Muscle layer of duodenum (tissue), 2 donors: Measurements from ENCODE around the gene ANKS6.

Experiments
- H3K27ac ChIP-seq: one replicate; pipeline ENCODE4 v1.7.0; 2013; ENCODE audit warnings: mild to moderate bottlenecking, low read length
- H3K27me3 ChIP-seq: one replicate; pipeline ENCODE4 v1.7.0; 2013; ENCODE audit warnings: low read depth, mild to moderate bottlenecking, control low read depth, low read length
- H3K36me3 ChIP-seq, 2 donors: one replicate each; pipeline ENCODE4 v1.7.0; 2013; ENCODE audit warnings: low read length in 2 of 2, control low read depth in 1 of 2, mild to moderate bottlenecking in 1 of 2; ENCODE audit not compliant: insufficient read depth in 2 of 2, control insufficient read depth in 1 of 2
- H3K4me1 ChIP-seq, 2 donors: one replicate each; pipeline ENCODE4 v1.7.0; 2013; ENCODE audit warnings: low read length in 2 of 2, mild to moderate bottlenecking in 2 of 2, control low read depth in 1 of 2, moderate library complexity in 1 of 2; ENCODE audit not compliant: insufficient read depth in 2 of 2, control insufficient read depth in 1 of 2
- H3K4me3 ChIP-seq, 2 donors: one replicate each; pipeline ENCODE4 v1.7.0; 2013; ENCODE audit warnings: low read length in 2 of 2, low read depth in 1 of 2, mild to moderate bottlenecking in 1 of 2
- H3K9me3 ChIP-seq, 2 donors: one replicate each; pipeline ENCODE4 v1.7.0; 2013; ENCODE audit warnings: low read length in 2 of 2, control low read depth in 1 of 2, mild to moderate bottlenecking in 1 of 2; ENCODE audit not compliant: control insufficient read depth in 1 of 2
- donor health status: healthy.

ANKS6 gene

DNA sequence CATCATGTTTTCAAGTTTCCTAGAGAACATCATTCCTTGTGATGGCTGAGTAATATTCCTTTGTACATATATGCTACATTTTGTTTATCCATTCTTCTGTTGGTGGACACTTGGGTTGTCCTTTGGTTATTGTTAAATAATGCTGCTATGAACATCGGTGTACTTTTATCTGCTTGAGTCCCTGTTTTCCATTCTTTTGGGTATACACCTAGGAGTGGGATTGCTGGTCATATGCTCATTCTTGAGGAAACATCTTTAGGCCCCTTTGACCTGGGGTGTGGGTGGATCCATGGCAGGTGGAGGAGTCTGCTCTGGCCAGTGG lies 36.4 kb upstream of the ANKS6 start:
- H3K4me1 ChIP-seq = no peaks in the 10 kb centered on the region
- H3K27ac ChIP-seq = no peak overlapping the region
- H3K4me3 ChIP-seq = no peak overlapping the region
- no peaks in the 10 kb centered on the region for H3K27me3 ChIP-seq
- no peaks in the 10 kb centered on the region for H3K9me3 ChIP-seq
- H3K36me3 ChIP-seq = peaks cover 6 to 13% of the 10 kb centered on the region in 2 donors

DNA sequence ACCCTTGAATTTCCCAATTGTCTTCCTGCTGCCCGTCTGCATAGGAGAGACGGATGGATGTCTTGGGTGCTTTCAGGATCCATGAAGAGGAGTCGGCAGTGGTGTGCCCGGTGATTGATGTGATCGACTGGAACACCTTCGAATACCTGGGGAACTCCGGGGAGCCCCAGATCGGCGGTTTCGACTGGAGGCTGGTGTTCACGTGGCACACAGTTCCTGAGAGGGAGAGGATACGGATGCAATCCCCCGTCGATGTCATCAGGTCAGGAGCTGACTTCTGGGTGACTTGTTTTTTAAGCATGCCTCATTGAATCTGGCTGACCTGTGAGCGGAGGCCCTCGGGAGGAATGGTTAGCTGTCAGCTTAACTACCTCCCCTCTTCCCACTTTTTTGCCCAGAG lies 35.3 kb upstream of the ANKS6 start:
- H3K27me3 ChIP-seq = no peaks in the 10 kb centered on the region
- no peaks in the 10 kb centered on the region for H3K4me1 ChIP-seq
- H3K36me3 ChIP-seq = peaks cover 4 to 9% of the 10 kb centered on the region in 2 donors
- H3K4me3 ChIP-seq = no peak overlapping the region
- H3K9me3 ChIP-seq = no peaks in the 10 kb centered on the region
- H3K27ac ChIP-seq = no peak overlapping the region

DNA sequence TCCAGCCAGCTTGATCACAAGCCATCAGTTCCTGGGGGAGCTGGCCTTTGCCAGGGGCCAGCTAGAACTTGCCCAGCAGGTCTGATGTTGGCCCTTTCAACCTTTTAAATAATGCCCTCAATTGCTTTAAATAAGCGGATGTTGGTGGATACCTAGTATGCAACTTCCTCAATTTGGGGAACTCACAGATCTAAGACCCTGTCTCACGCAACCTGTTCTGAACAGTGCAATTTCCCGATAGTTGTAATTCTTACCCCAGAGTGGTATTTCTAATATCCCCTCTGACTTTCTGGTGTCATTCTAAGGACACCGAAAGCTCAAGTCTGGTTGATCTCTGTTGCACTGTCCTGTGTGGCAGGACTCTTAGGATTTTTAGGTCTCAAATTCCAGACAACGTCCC lies 34.2 kb upstream of the ANKS6 start:
- H3K4me1 ChIP-seq = no peaks in the 10 kb centered on the region
- H3K9me3 ChIP-seq = no peaks in the 10 kb centered on the region
- H3K36me3 ChIP-seq = peaks cover 4 to 7% of the 10 kb centered on the region in 2 donors
- H3K27me3 ChIP-seq = no peaks in the 10 kb centered on the region
- H3K27ac ChIP-seq = no peak overlapping the region
- H3K4me3 ChIP-seq = no peak overlapping the region

DNA sequence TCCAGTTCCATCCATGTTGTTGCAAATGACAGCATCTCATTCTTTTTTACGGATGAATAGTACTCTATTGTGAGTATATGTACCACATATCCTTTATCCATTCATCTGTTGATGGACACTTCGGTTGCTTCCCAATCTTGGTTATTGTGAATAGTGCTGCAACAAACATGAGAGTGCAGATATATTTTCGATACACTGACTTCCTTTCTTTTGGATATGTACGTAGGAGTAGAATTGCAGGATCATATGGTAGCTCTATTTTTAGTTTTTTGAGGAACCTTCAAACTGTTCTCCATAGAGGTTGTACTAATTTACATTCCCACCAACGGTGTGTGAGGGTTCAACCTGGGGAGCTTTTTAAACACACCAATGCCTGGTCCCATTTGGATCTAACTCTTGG lies 33.4 kb upstream of the ANKS6 start:
- Histone ChIP-seq H3K27ac (no peak overlapping the region), H3K36me3 (peaks cover 4 to 7% of the 10 kb centered on the region in 2 donors), H3K4me1 (no peaks in the 10 kb centered on the region), H3K27me3 (no peaks in the 10 kb centered on the region), H3K9me3 (no peaks in the 10 kb centered on the region), H3K4me3 (no peak overlapping the region)

DNA sequence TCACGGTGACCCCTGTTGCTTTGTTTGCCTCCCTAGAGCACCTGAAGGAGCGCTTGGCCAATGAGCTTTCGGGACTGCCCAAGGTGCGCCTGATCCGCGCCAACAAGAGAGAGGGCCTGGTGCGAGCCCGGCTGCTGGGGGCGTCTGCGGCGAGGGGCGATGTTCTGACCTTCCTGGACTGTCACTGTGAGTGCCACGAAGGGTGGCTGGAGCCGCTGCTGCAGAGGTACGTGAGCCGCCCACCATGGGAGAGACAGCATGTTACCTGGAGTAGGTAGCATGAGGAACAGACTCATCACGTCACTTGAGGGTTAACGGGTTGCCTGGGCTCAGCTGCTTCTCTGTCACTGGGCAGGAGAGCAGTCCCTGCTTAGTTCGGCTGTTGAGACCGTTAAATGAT lies 30.4 kb upstream of the ANKS6 start:
- Histone ChIP-seq H3K4me3 (no peak overlapping the region), H3K9me3 (no peaks in the 10 kb centered on the region), H3K36me3 (peaks cover 4 to 6% of the 10 kb centered on the region in 2 donors), H3K27me3 (no peaks in the 10 kb centered on the region), H3K4me1 (no peaks in the 10 kb centered on the region), H3K27ac (no peak overlapping the region)

- Histone ChIP-seq H3K27ac (no peak overlapping the region), H3K4me1 (no peaks in the 10 kb centered on the region), H3K36me3 (peaks cover 4 to 6% of the 10 kb centered on the region in 2 donors), H3K27me3 (no peaks in the 10 kb centered on the region), H3K9me3 (no peaks in the 10 kb centered on the region), H3K4me3 (no peak overlapping the region)
Measured at GRCh38 chr9:98825414-98825813, 29.1 kb upstream of the ANKS6 start.

- Histone ChIP-seq H3K4me1 (no peaks in the 10 kb centered on the region), H3K4me3 (no peak overlapping the region), H3K9me3 (peaks cover 0 to 3% of the 10 kb centered on the region in 2 donors), H3K27ac (no peak overlapping the region), H3K27me3 (no peaks in the 10 kb centered on the region), H3K36me3 (peaks cover 4 to 6% of the 10 kb centered on the region in 2 donors)
Measured at GRCh38 chr9:98823666-98824334, 27.4 kb upstream of the ANKS6 start.

GRCh38 chr9:98822661-98823060 lies 26.3 kb upstream of the ANKS6 start:
- Histone ChIP-seq H3K27ac (no peak overlapping the region), H3K4me3 (no peak overlapping the region), H3K9me3 (peaks cover 0 to 7% of the 10 kb centered on the region in 2 donors), H3K27me3 (no peaks in the 10 kb centered on the region), H3K4me1 (no peaks in the 10 kb centered on the region), H3K36me3 (peaks cover 3 to 4% of the 10 kb centered on the region in 2 donors)

DNA sequence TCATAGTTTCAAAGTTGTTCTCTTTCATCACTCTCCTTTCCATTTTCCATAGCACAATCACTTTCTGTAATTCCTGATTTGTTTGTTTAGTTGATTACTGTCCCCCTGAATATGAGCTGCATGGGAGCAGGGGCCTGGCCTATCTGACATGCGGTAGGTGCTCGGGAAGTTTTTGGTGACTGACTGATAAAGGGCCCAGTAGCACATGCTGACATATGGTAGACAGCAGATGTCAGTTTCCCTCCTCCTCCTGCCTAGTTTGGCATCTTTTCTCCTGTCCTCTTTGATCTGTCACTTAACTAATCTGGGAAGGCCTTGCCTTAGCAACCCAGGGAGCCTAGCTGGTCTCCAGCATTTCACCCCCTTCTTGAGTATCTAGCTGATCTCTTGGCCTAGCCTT lies 25.5 kb upstream of the ANKS6 start:
- Histone ChIP-seq H3K4me1 (no peaks in the 10 kb centered on the region), H3K9me3 (peaks cover 0 to 7% of the 10 kb centered on the region in 2 donors), H3K27me3 (no peaks in the 10 kb centered on the region), H3K4me3 (no peak overlapping the region), H3K27ac (no peak overlapping the region), H3K36me3 (peaks cover 3% of the 10 kb centered on the region in 2 donors)

DNA sequence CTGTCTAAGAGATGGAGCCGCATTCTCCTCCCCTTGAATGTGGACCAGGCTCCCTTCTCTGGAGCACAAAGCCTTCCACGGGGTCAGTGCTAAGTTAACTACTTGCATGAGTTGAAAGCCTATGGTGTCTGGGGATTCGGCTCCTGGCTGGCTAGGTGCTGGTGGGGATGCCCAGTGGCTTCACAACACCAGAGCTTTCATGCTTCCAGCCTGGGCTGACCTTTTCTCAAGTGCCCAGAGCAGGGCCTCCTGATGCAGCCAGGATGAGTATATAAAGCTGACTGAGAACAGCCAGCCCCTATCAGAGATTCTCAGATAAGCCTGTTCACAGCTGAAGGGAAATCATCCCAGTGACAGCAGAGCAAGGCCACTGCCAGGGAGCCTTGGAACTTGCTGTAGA lies 22.9 kb upstream of the ANKS6 start:
- Histone ChIP-seq H3K4me3 (no peak overlapping the region), H3K27me3 (no peaks in the 10 kb centered on the region), H3K36me3 (peaks cover 0 to 3% of the 10 kb centered on the region in 2 donors), H3K9me3 (peaks cover 0 to 7% of the 10 kb centered on the region in 2 donors), H3K27ac (no peak overlapping the region), H3K4me1 (no peaks in the 10 kb centered on the region)

DNA sequence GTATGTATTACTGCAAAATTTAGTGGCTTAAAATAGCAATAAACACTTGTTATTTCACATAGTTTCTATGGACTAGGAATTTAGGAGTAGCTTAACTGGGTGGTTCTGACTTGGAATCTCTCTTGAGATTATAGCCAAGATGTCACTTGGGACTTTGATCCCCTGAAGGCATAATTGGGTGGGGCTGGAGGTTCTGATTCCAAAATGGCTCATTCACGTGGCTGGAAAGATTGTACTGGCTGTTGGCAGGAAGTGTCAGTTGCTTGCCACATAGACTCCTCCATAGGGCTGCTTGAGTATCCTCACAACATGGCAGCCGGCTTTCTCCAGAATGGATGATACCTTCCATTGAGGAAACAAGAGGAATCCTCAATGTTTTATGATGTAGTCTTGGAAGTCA lies 22.4 kb upstream of the ANKS6 start:
- H3K36me3 ChIP-seq = peaks cover 0 to 3% of the 10 kb centered on the region in 2 donors
- H3K9me3 ChIP-seq = peaks cover 0 to 7% of the 10 kb centered on the region in 2 donors
- no peaks in the 10 kb centered on the region for H3K27me3 ChIP-seq
- no peak overlapping the region for H3K27ac ChIP-seq
- H3K4me1 ChIP-seq = no peaks in the 10 kb centered on the region
- no peak overlapping the region for H3K4me3 ChIP-seq

- Histone ChIP-seq H3K4me1 (peaks cover 0 to 1% of the 10 kb centered on the region in 2 donors), H3K4me3 (no peak overlapping the region), H3K27me3 (no peaks in the 10 kb centered on the region), H3K9me3 (peaks cover 0 to 7% of the 10 kb centered on the region in 2 donors), H3K36me3 (no peaks in the 10 kb centered on the region), H3K27ac (no peak overlapping the region)
Measured at GRCh38 chr9:98815391-98815951, 19.1 kb upstream of the ANKS6 start.
